ENCODE data around the gene PPP3CB.
A peak's percentile ranks its signal among the peaks of the same experiment; 100 is the strongest.

PPP3CB gene

DNA sequence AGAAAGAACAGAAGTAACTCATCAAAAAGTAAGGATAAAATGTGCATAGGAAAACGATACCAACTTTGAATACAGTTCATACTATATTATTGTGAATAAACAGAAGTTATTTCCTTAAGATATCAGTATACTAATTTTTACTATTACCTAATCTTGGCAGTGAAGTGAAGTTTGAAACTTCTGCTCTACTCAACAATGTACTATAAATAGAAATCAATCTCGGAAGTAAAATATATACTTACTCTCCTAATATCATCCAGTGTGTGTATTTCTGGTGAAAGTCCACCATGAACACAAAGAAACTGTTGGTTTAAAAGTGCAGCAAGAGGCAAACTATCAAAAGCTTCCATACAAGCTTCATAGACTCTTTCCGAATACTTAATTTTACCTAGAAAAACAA, 24.6 kb downstream of the PPP3CB start:
- H3K36me3 ChIP-seq (ENCODE audit: control insufficient read depth in 2 of 2, insufficient read depth in 1 of 2, low read length in 2 of 2): peaks cover 66 to 75% of the 10 kb centered on the region in 2 experiments
- ChIA-PET POLR2A (no interaction called here), CTCF (no interaction called here)
- H3K9me3 ChIP-seq (ENCODE audit: control insufficient read depth, insufficient read depth, low read depth, low read length): no peaks in the 10 kb centered on the region
- H3K27ac ChIP-seq (ENCODE audit: extremely low read depth, low read depth, low read length): no peak overlapping the region
- no peak overlapping the region for H3K4me3 ChIP-seq (ENCODE audit: low read depth, low read length)
- TF ChIP-seq ZBTB8A (tag by site-specific recombination; IDR thresholded peaks at IDR 0.05): no peak
- no peak for TF ChIP-seq ZNF19 (tag by site-specific recombination; IDR thresholded peaks at IDR 0.05; ENCODE audit: low read depth)
- no peak for TF ChIP-seq ZBTB20 (tag by site-specific recombination; IDR thresholded peaks at IDR 0.05)
- TF ChIP-seq EGR2 (tag by site-specific recombination; IDR thresholded peaks at IDR 0.05; ENCODE audit: low read depth): no peak
- TF ChIP-seq ZXDB (tag by site-specific recombination; IDR thresholded peaks at IDR 0.05): no peak
- TF ChIP-seq, protein P1, sequence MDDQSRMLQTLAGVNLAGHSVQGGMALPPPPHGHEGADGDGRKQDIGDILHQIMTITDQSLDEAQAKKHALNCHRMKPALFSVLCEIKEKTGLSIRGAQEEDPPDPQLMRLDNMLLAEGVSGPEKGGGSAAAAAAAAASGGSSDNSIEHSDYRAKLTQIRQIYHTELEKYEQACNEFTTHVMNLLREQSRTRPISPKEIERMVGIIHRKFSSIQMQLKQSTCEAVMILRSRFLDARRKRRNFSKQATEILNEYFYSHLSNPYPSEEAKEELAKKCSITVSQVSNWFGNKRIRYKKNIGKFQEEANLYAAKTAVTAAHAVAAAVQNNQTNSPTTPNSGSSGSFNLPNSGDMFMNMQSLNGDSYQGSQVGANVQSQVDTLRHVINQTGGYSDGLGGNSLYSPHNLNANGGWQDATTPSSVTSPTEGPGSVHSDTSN (CRISPR knock-in tag; IDR thresholded peaks at IDR 0.05): no peak
- TF ChIP-seq GFI1B (tag by site-specific recombination; IDR thresholded peaks at IDR 0.05): no peak
- TF ChIP-seq ZFHX2 (tag by site-specific recombination; conservative IDR thresholded peaks at IDR 0.05): no peak
- TF ChIP-seq ZNF223 (tag by site-specific recombination; IDR thresholded peaks at IDR 0.05): no peak
- TF ChIP-seq SCRT2 (tag by site-specific recombination; IDR thresholded peaks at IDR 0.05): no peak
- H3K4me1 ChIP-seq (ENCODE audit: control insufficient read depth, insufficient read depth, low read length): no peaks in the 10 kb centered on the region

DNA sequence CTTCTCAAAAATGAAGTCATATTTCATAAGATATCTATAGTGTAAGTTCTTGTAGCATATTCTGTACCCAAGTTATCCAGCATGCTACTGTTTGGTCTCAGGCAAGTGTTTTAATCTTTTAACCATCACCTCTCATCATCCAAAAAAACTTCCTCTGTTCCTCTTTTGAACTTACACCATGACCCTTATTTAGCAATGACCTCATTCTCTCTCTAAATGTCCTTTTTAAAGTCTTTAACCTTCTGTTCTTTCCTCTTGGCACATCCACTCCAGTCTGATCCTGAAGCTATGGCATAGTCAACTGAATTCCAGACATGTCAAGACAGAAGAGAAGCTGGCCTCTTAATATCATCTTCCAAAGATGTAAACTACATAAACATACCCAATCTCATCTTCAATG, 26.2 kb downstream of the PPP3CB start:
- CTCF ChIA-PET: interaction anchor here (0.7 kb wide), 1 partner anchor 188 kb away, joined by 3 read pairs; no protein-coding TSS in a partner anchor

DNA sequence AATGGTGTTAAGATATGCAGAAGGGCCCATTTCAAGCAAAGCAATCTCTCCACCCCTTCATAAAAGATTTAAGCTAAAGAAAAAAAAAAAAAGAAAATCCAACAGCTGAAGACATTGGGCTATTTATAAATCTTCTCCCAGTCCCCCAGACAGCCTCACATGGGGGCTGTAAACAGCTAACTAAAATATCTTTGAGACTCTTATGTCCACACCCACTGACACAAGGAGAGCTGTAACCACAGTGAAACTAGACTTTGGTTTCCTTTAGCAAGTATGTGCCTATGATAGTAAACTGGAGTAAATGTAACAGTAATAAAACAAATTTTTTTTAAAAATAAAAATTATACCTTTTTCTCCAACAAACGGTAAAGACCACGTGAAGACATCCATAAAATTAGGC, 28.6 kb downstream of the PPP3CB start:
- no peak overlapping the region for H3K4me3 ChIP-seq (ENCODE audit: low read depth, low read length)
- ChIA-PET POLR2A (no interaction called here), CTCF (no interaction called here)
- H3K4me1 ChIP-seq (ENCODE audit: control insufficient read depth, insufficient read depth, low read length): no peaks in the 10 kb centered on the region
- H3K9me3 ChIP-seq (ENCODE audit: control insufficient read depth, insufficient read depth, low read depth, low read length): no peaks in the 10 kb centered on the region
- H3K27ac ChIP-seq (ENCODE audit: extremely low read depth, low read depth, low read length): no peak overlapping the region
- peaks cover 33 to 58% of the 10 kb centered on the region in 2 experiments for H3K36me3 ChIP-seq (ENCODE audit: control insufficient read depth in 2 of 2, insufficient read depth in 1 of 2, low read length in 2 of 2)
- TF ChIP-seq ZFHX2 (tag by site-specific recombination; conservative IDR thresholded peaks at IDR 0.05) (no peak), ZNF366 (tag by site-specific recombination; conservative IDR thresholded peaks at IDR 0.05) (no peak), ZNF324 (tag by site-specific recombination; IDR thresholded peaks at IDR 0.05) (no peak), ZNF558 (tag by site-specific recombination; IDR thresholded peaks at IDR 0.05) (no peak), ZSCAN30 (tag by site-specific recombination; IDR thresholded peaks at IDR 0.05) (no peak), BCL11B (tag by site-specific recombination; IDR thresholded peaks at IDR 0.05; ENCODE audit: low read depth) (no peak), ZFP37 (tag by site-specific recombination; IDR thresholded peaks at IDR 0.05) (no peak), ZNF843 (tag by site-specific recombination; IDR thresholded peaks at IDR 0.05) (no peak)
- TF ChIP-seq, protein P2, sequence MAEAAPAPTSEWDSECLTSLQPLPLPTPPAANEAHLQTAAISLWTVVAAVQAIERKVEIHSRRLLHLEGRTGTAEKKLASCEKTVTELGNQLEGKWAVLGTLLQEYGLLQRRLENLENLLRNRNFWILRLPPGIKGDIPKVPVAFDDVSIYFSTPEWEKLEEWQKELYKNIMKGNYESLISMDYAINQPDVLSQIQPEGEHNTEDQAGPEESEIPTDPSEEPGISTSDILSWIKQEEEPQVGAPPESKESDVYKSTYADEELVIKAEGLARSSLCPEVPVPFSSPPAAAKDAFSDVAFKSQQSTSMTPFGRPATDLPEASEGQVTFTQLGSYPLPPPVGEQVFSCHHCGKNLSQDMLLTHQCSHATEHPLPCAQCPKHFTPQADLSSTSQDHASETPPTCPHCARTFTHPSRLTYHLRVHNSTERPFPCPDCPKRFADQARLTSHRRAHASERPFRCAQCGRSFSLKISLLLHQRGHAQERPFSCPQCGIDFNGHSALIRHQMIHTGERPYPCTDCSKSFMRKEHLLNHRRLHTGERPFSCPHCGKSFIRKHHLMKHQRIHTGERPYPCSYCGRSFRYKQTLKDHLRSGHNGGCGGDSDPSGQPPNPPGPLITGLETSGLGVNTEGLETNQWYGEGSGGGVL (tag by site-specific recombination; IDR thresholded peaks at IDR 0.05): no peak
- TF ChIP-seq, protein P3, sequence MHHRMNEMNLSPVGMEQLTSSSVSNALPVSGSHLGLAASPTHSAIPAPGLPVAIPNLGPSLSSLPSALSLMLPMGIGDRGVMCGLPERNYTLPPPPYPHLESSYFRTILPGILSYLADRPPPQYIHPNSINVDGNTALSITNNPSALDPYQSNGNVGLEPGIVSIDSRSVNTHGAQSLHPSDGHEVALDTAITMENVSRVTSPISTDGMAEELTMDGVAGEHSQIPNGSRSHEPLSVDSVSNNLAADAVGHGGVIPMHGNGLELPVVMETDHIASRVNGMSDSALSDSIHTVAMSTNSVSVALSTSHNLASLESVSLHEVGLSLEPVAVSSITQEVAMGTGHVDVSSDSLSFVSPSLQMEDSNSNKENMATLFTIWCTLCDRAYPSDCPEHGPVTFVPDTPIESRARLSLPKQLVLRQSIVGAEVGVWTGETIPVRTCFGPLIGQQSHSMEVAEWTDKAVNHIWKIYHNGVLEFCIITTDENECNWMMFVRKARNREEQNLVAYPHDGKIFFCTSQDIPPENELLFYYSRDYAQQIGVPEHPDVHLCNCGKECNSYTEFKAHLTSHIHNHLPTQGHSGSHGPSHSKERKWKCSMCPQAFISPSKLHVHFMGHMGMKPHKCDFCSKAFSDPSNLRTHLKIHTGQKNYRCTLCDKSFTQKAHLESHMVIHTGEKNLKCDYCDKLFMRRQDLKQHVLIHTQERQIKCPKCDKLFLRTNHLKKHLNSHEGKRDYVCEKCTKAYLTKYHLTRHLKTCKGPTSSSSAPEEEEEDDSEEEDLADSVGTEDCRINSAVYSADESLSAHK (tag by site-specific recombination; IDR thresholded peaks at IDR 0.05): no peak
- TF ChIP-seq, protein P4, sequence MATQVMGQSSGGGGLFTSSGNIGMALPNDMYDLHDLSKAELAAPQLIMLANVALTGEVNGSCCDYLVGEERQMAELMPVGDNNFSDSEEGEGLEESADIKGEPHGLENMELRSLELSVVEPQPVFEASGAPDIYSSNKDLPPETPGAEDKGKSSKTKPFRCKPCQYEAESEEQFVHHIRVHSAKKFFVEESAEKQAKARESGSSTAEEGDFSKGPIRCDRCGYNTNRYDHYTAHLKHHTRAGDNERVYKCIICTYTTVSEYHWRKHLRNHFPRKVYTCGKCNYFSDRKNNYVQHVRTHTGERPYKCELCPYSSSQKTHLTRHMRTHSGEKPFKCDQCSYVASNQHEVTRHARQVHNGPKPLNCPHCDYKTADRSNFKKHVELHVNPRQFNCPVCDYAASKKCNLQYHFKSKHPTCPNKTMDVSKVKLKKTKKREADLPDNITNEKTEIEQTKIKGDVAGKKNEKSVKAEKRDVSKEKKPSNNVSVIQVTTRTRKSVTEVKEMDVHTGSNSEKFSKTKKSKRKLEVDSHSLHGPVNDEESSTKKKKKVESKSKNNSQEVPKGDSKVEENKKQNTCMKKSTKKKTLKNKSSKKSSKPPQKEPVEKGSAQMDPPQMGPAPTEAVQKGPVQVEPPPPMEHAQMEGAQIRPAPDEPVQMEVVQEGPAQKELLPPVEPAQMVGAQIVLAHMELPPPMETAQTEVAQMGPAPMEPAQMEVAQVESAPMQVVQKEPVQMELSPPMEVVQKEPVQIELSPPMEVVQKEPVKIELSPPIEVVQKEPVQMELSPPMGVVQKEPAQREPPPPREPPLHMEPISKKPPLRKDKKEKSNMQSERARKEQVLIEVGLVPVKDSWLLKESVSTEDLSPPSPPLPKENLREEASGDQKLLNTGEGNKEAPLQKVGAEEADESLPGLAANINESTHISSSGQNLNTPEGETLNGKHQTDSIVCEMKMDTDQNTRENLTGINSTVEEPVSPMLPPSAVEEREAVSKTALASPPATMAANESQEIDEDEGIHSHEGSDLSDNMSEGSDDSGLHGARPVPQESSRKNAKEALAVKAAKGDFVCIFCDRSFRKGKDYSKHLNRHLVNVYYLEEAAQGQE (tag by site-specific recombination; IDR thresholded peaks at IDR 0.05): no peak

More for the DNA sequence above, 26.2 kb downstream of the PPP3CB start:
- TF ChIP-seq ZNF677 (tag by site-specific recombination; IDR thresholded peaks at IDR 0.05): no peak
- TF ChIP-seq, protein P5, sequence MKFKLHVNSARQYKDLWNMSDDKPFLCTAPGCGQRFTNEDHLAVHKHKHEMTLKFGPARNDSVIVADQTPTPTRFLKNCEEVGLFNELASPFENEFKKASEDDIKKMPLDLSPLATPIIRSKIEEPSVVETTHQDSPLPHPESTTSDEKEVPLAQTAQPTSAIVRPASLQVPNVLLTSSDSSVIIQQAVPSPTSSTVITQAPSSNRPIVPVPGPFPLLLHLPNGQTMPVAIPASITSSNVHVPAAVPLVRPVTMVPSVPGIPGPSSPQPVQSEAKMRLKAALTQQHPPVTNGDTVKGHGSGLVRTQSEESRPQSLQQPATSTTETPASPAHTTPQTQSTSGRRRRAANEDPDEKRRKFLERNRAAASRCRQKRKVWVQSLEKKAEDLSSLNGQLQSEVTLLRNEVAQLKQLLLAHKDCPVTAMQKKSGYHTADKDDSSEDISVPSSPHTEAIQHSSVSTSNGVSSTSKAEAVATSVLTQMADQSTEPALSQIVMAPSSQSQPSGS (tag by site-specific recombination; IDR thresholded peaks at IDR 0.05; ENCODE audit: low read depth): peak; percentile 41; the same call in 1 of the 2 replicates
- no peak for TF ChIP-seq SCRT2 (tag by site-specific recombination; IDR thresholded peaks at IDR 0.05)
- TF ChIP-seq BCL11B (tag by site-specific recombination; IDR thresholded peaks at IDR 0.05; ENCODE audit: low read depth): no peak
- Histone ChIP-seq H3K4me3 (ENCODE audit: low read depth, low read length) (no peak overlapping the region), H3K36me3 (ENCODE audit: control insufficient read depth in 2 of 2, insufficient read depth in 1 of 2, low read length in 2 of 2) (peaks cover 51 to 72% of the 10 kb centered on the region in 2 experiments), H3K4me1 (ENCODE audit: control insufficient read depth, insufficient read depth, low read length) (no peaks in the 10 kb centered on the region), H3K9me3 (ENCODE audit: control insufficient read depth, insufficient read depth, low read depth, low read length) (no peaks in the 10 kb centered on the region), H3K27ac (ENCODE audit: extremely low read depth, low read depth, low read length) (no peak overlapping the region)
- POLR2A ChIA-PET: no interaction called here

Measured in HEK293 (cell line).